Esophagus muscularis mucosa (tissue), 4 donors: ENCODE measurements around the gene GPR62. TPM values are rescaled to one million over a fixed set of nuclear protein-coding genes. Genes with fewer than 3 reads are reported as not detected.

ENCODE experiments used
- DNase-seq: peaks from one replicate; pipeline ENCODE4 v3.0.0-alpha.2; 2017; ENCODE audit errors: extremely low spot score
- H3K27ac ChIP-seq, 4 donors: fragments of 200-600 bp; sonication (generic); replicated peaks in 1 of 4; 1 replicate in 3 of 4; 2 replicates in 1 of 4; pipeline ENCODE4 v1.5.1; 2016 to 2019; ENCODE audit warnings: mild to moderate bottlenecking in 1 of 4
- H3K27me3 ChIP-seq, 4 donors: fragments of 200-600 bp; sonication (generic); one replicate each; pipeline versions ENCODE4 v1.5.1 to v1.6.0; 2016 to 2019
- H3K36me3 ChIP-seq, 4 donors: fragments of 200-600 bp; sonication (generic); one replicate each; pipeline ENCODE4 v1.5.1; 2016 to 2019
- H3K4me1 ChIP-seq, 4 donors: fragments of 200-600 bp; sonication (generic); one replicate each; pipeline ENCODE4 v1.5.1; 2016 to 2019
- H3K4me3 ChIP-seq, 4 donors: fragments of 200-600 bp; sonication (generic); 1 replicate in 2 of 4; 2 replicates in 2 of 4; pipeline ENCODE4 v1.5.1; 2016 to 2019; ENCODE audit warnings: mild to moderate bottlenecking in 4 of 4, moderate library complexity in 1 of 4
- H3K9me3 ChIP-seq, 4 donors: fragments of 200-600 bp; sonication (generic); 1 replicate in 3 of 4; 2 replicates in 1 of 4; pipeline ENCODE4 v1.5.1; 2016 to 2019
- CTCF ChIP-seq, 3 experiments: fragments of 200-600 bp in 2 of 3; fragments of 450-650 bp in 1 of 3; sonication (generic) in 2 of 3; IDR thresholded peaks; one replicate each; pipeline ENCODE4 v1.5.1; 2017 to 2019; ENCODE audit warnings: antibody characterized with exemption in 3 of 3, mild to moderate bottlenecking in 2 of 3, moderate library complexity in 1 of 3
- EP300 ChIP-seq: sonication (generic); formaldehyde crosslinking; IDR thresholded peaks from one replicate; pipeline ENCODE4 v1.6.1; 2017; ENCODE audit warnings: antibody characterized with exemption
- POLR2A ChIP-seq: fragments of 450-650 bp; IDR thresholded peaks from one replicate; pipeline ENCODE4 v1.6.1; 2017; ENCODE audit warnings: antibody characterized with exemption, moderate library complexity, mild to moderate bottlenecking, low read depth
- POLR2AphosphoS5 ChIP-seq, 2 donors: sonication (generic); formaldehyde crosslinking; IDR thresholded peaks; one replicate each; pipeline ENCODE4 v1.6.1; 2017; ENCODE audit warnings: antibody characterized with exemption in 2 of 2
- WGBS: methylation state at CpG from one replicate; pipeline ENCODE4 v1.1.5; 2018; 5-methylcytosine and 5-hydroxymethylcytosine counted together
- intact Hi-C: fragments of 100-400 bp; cut with DNase I; formaldehyde crosslinking; loops from one replicate; pipeline ENCODE4 v1.15.1; 2023
- total RNA-seq, 4 donors: library from RNA; depleted of rRNA; stranded (reverse); fragments of >200 nt; gene quantifications; one replicate each; pipeline versions ENCODE4 v1.1.0 to v1.2.1, GENCODE V29; 2016

The GPR62 gene
- total RNA-seq, 4 donors from 2014 or later: 0.11 to 0.42 (median 0.18) TPM

- peaks cover 0 to 13% (median 6%) of the 10 kb centered on the region in 4 donors for H3K36me3 ChIP-seq
- TF ChIP-seq POLR2A: no peak
- TF ChIP-seq EP300: no peak
- TF ChIP-seq POLR2AphosphoS5 (IDR thresholded peaks at IDR 0.05): no peak
- peak; percentile 21 to 50 (median 28) for TF ChIP-seq CTCF (IDR thresholded peaks at IDR 0.05)
- intact Hi-C loops: no loop called here
- no peak for DNase-seq
- H3K4me3 ChIP-seq: peak overlapping the region; percentile 66 to 69 (median 68)
- WGBS: 4% methylated on average over 4 of the region's 4 CpGs
- no peaks in the 10 kb centered on the region for H3K27me3 ChIP-seq
- H3K9me3 ChIP-seq: no peaks in the 10 kb centered on the region
- peak overlapping the region; percentile 92 to 97 (median 96) for H3K27ac ChIP-seq
- peaks cover 22 to 43% (median 30%) of the 10 kb centered on the region in 4 donors for H3K4me1 ChIP-seq
Measured at GRCh38 chr3:51982352-51982837, 27.2 kb downstream of the GPR62 start.

- Histone ChIP-seq H3K27ac (peak within 1 kb of the TSS; percentile 92 to 97 (median 96)), H3K9me3 (no peaks in the 10 kb centered on the region), H3K36me3 (peaks cover 0 to 17% (median 6%) of the 10 kb centered on the region in 4 donors), H3K4me1 (peaks cover 22 to 43% (median 30%) of the 10 kb centered on the region in 4 donors), H3K4me3 (peak within 1 kb of the TSS; percentile 66 to 69 (median 68)), H3K27me3 (no peaks in the 10 kb centered on the region)
- no peak for TF ChIP-seq CTCF (IDR thresholded peaks at IDR 0.05)
- TF ChIP-seq EP300: no peak
- TF ChIP-seq POLR2AphosphoS5 (IDR thresholded peaks at IDR 0.05): peak; percentile 85 to 89
- peak; percentile 95 for DNase-seq
- WGBS: under 1% methylated on average over 34 of the region's 68 CpGs
- intact Hi-C loops: no loop called here
Measured at GRCh38 chr3:51982838-51983577, 27.8 kb downstream of the GPR62 start, which contains the start of gene ACY1. TSS of gene ACY1 (plus strand) at chr3:51983535. CDS start at chr3:51984065, 530 bp downstream.

GRCh38 chr3:51983578-51984268 is 28.5 kb downstream of the GPR62 start:
- no peak for DNase-seq
- H3K27ac ChIP-seq: peak overlapping the region; percentile 92 to 97 (median 96)
- H3K9me3 ChIP-seq: no peaks in the 10 kb centered on the region
- H3K27me3 ChIP-seq: no peaks in the 10 kb centered on the region
- 75% methylated on average over 21 of the region's 22 CpGs for WGBS
- intact Hi-C loops: no loop called here
- H3K36me3 ChIP-seq: peaks cover 0 to 17% (median 4%) of the 10 kb centered on the region in 4 donors
- no peak for TF ChIP-seq CTCF (IDR thresholded peaks at IDR 0.05)
- TF ChIP-seq POLR2AphosphoS5 (IDR thresholded peaks at IDR 0.05): no peak
- no peak for TF ChIP-seq POLR2A
- no peak for TF ChIP-seq EP300
- H3K4me3 ChIP-seq: peak overlapping the region; percentile 66 to 69 (median 68)
- H3K4me1 ChIP-seq: peaks cover 22 to 43% (median 30%) of the 10 kb centered on the region in 4 donors

- Histone ChIP-seq H3K9me3 (no peaks in the 10 kb centered on the region), H3K27me3 (no peaks in the 10 kb centered on the region), H3K4me3 (peak overlapping the region in 1 of 4 donors; percentile 66), H3K36me3 (peaks cover 0 to 17% (median 2%) of the 10 kb centered on the region in 4 donors), H3K27ac (peak overlapping the region; percentile 92 to 97 (median 96)), H3K4me1 (peaks cover 22 to 46% (median 34%) of the 10 kb centered on the region in 4 donors)
- DNase-seq: no peak
- intact Hi-C loops: no loop called here
- TF ChIP-seq EP300: no peak
Measured at GRCh38 chr3:51984269-51984647, 29.1 kb downstream of the GPR62 start.

GRCh38 chr3:51985063-51985462 is 29.9 kb downstream of the GPR62 start:
- H3K9me3 ChIP-seq: no peaks in the 10 kb centered on the region
- intact Hi-C loops: no loop called here
- H3K36me3 ChIP-seq: peaks cover 0 to 16% (median 2%) of the 10 kb centered on the region in 4 donors
- TF ChIP-seq CTCF (IDR thresholded peaks at IDR 0.05) (no peak), POLR2AphosphoS5 (IDR thresholded peaks at IDR 0.05) (no peak), POLR2A (no peak), EP300 (no peak)
- H3K4me1 ChIP-seq: peaks cover 27 to 54% (median 42%) of the 10 kb centered on the region in 4 donors
- 89% methylated on average over 5 of the region's 6 CpGs for WGBS
- DNase-seq: no peak
- no peak overlapping the region for H3K4me3 ChIP-seq
- H3K27me3 ChIP-seq: no peaks in the 10 kb centered on the region
- no peak overlapping the region for H3K27ac ChIP-seq
